PC-3 (cell line): ENCODE measurements around the gene ERGIC2. TPM values are rescaled to one million over a fixed set of nuclear protein-coding genes. Genes with fewer than 3 reads are reported as not detected.

Experiments
- ATAC-seq: fragments of 200-7000 bp; cut with Tn5 transposase; 2 replicates; pipeline ENCODE4 v1.9.1; 2020; ENCODE audit warnings: mild to moderate bottlenecking, moderate library complexity
- BruUV-seq: library from RNA; stranded (reverse); fragments of 400-500 nt; replicated peaks from 2 replicates; lab custom pipeline; 2021; lab: Mats Ljungman, UMichigan
- CTCF ChIA-PET: fragments of 300-600 bp; sonication (Branson Sonifier 250); formaldehyde crosslinking; loops from one replicate; lab custom pipeline; 2022; ENCODE audit warnings: antibody characterized with exemption; lab: Charles Lee
- POLR2A ChIA-PET: fragments of 300-600 bp; sonication (Branson Sonifier 250); formaldehyde crosslinking; loops from one replicate; lab custom pipeline; 2022; ENCODE audit warnings: antibody characterized with exemption; ENCODE audit not compliant: unreplicated experiment; lab: Charles Lee
- DNase-seq: peaks from one replicate; pipeline ENCODE4 v3.0.0-alpha.2; 2015
- H2AFZ ChIP-seq: fragments of 300-600 bp; sonication (generic); 2 replicates; pipeline ENCODE4 v1.6.0; 2016; ENCODE audit warnings: antibody characterized with exemption, low read length
- H3F3A ChIP-seq: fragments of 300-600 bp; sonication (generic); one replicate; pipeline ENCODE4 v1.6.0; 2017; ENCODE audit warnings: antibody characterized with exemption, low read length, control low read depth, mild to moderate bottlenecking; ENCODE audit not compliant: unreplicated experiment
- H3K27ac ChIP-seq: fragments of 300-600 bp; sonication (generic); 2 replicates; pipeline ENCODE4 v1.5.1; 2016; ENCODE audit warnings: mild to moderate bottlenecking, low read length
- H3K27me3 ChIP-seq: fragments of 300-600 bp; sonication (generic); 2 replicates; pipeline ENCODE4 v1.6.1; 2016; ENCODE audit warnings: low read length, mixed read lengths
- H3K36me3 ChIP-seq: fragments of 300-600 bp; sonication (generic); 2 replicates; pipeline ENCODE4 v1.6.1; 2016; ENCODE audit warnings: low read depth, mixed run types, low read length, mixed read lengths
- H3K4me1 ChIP-seq: fragments of 300-600 bp; sonication (generic); 2 replicates; pipeline ENCODE4 v1.5.1; 2016; ENCODE audit warnings: low read length; ENCODE audit not compliant: insufficient read depth
- H3K4me2 ChIP-seq: fragments of 300-600 bp; sonication (generic); 2 replicates; pipeline ENCODE4 v1.6.0; 2016; ENCODE audit warnings: low read length
- H3K4me3 ChIP-seq: fragments of 300-600 bp; sonication (generic); 2 replicates; pipeline ENCODE4 v1.5.1; 2016; ENCODE audit warnings: mild to moderate bottlenecking, low read length, mixed read lengths
- H3K79me2 ChIP-seq: fragments of 300-600 bp; sonication (generic); 2 replicates; pipeline ENCODE4 v1.6.1; 2017; ENCODE audit warnings: low read length, mixed read lengths
- H3K9ac ChIP-seq: fragments of 300-600 bp; sonication (generic); 2 replicates; pipeline ENCODE4 v1.6.0; 2016; ENCODE audit warnings: mild to moderate bottlenecking, low read length
- H3K9me2 ChIP-seq: fragments of 300-600 bp; sonication (generic); replicated peaks from 2 replicates; pipeline ENCODE4 v1.6.1; 2016; ENCODE audit warnings: mixed run types, low read length, mixed read lengths
- H3K9me3 ChIP-seq: fragments of 300-600 bp; sonication (generic); 2 replicates; pipeline ENCODE4 v1.6.1; 2016; ENCODE audit warnings: low read length, mixed read lengths
- H4K20me1 ChIP-seq: fragments of 300-600 bp; sonication (generic); 2 replicates; pipeline ENCODE4 v1.6.1; 2016; ENCODE audit warnings: low read length, mixed read lengths
- CTCF ChIP-seq: fragments of 300-600 bp; sonication (generic); conservative IDR thresholded peaks from 2 replicates; pipeline ENCODE4 v1.5.1; 2017; ENCODE audit warnings: antibody characterized with exemption, low read depth, mild to moderate bottlenecking, low read length
- EZH2 ChIP-seq: fragments of 300-600 bp; sonication (generic); IDR thresholded peaks from one replicate; pipeline ENCODE4 v1.6.1; 2017; ENCODE audit warnings: antibody characterized with exemption, mild to moderate bottlenecking, low read length; ENCODE audit not compliant: unreplicated experiment
- EZH2phosphoT487 ChIP-seq: fragments of 300-600 bp; sonication (generic); IDR thresholded peaks from 2 replicates; pipeline ENCODE4 v1.6.1; 2018; ENCODE audit warnings: mild to moderate bottlenecking, antibody characterized with exemption, low read length, borderline replicate concordance
- intact Hi-C: fragments of 100-400 bp; cut with micrococcal nuclease; formaldehyde crosslinking; loops from 2 replicates; pipeline ENCODE4 v1.9.0; 2023
- total RNA-seq: library from RNA; depleted of rRNA; stranded (reverse); fragments of >200 nt; gene quantifications from 2 replicates; pipeline ENCODE4 v1.2.3, GENCODE V29; 2014

ERGIC2 gene
- total RNA-seq, 1 experiment from 2014 or later = 184 TPM

- Histone ChIP-seq H3F3A (no peaks in the 10 kb centered on the region), H3K27me3 (peaks cover 18% of the 10 kb centered on the region), H3K9ac (no peak overlapping the region), H4K20me1 (no peaks in the 10 kb centered on the region), H3K4me1 (no peaks in the 10 kb centered on the region), H3K4me3 (no peak overlapping the region), H3K9me3 (no peaks in the 10 kb centered on the region), H2AFZ (no peak overlapping the region), H3K27ac (no peak overlapping the region), H3K4me2 (no peak overlapping the region), H3K9me2 (no peaks in the 10 kb centered on the region), H3K36me3 (no peaks in the 10 kb centered on the region), H3K79me2 (no peaks in the 10 kb centered on the region)
- CTCF ChIA-PET = no interaction called here
- intact Hi-C loops = no loop called here
- DNase-seq (no peak), ATAC-seq (no peak)
- TF ChIP-seq CTCF = no peak
- BruUV-seq = no TSS peak
- POLR2A ChIA-PET = no interaction called here
Measured at GRCh38 chr12:29415111-29415510, 34.1 kb upstream of the ERGIC2 start.

GRCh38 chr12:29414368-29414767 is 33.4 kb upstream of the ERGIC2 start:
- ChIA-PET CTCF (no interaction called here), POLR2A (no interaction called here)
- peaks cover 18% of the 10 kb centered on the region for H3K27me3 ChIP-seq
- no peaks in the 10 kb centered on the region for H3F3A ChIP-seq
- TF ChIP-seq EZH2phosphoT487 (no peak), CTCF (no peak), EZH2 (no peak)
- H3K4me1 ChIP-seq = no peaks in the 10 kb centered on the region
- H2AFZ ChIP-seq = no peak overlapping the region
- no peaks in the 10 kb centered on the region for H4K20me1 ChIP-seq
- no peaks in the 10 kb centered on the region for H3K9me3 ChIP-seq
- H3K9me2 ChIP-seq = no peaks in the 10 kb centered on the region
- no peaks in the 10 kb centered on the region for H3K79me2 ChIP-seq
- H3K9ac ChIP-seq = no peak overlapping the region
- BruUV-seq = no TSS peak
- no peak overlapping the region for H3K4me3 ChIP-seq
- DNase-seq (no peak), ATAC-seq (no peak)
- no peak overlapping the region for H3K4me2 ChIP-seq
- intact Hi-C loops = no loop called here
- no peaks in the 10 kb centered on the region for H3K36me3 ChIP-seq
- no peak overlapping the region for H3K27ac ChIP-seq

GRCh38 chr12:29405561-29405960 is 24.6 kb upstream of the ERGIC2 start:
- Histone ChIP-seq H3K9ac (no peak overlapping the region), H3K4me2 (no peak overlapping the region), H3K27me3 (peaks cover 34% of the 10 kb centered on the region; the same call in 1 of the 2 replicates), H3K9me2 (0 out of 2 replicates have a peak, but pooled peaks cover 3% of the 10 kb centered on the region), H2AFZ (no peak overlapping the region), H3K9me3 (0 out of 2 replicates have a peak, but pooled peaks cover 4% of the 10 kb centered on the region), H3K4me1 (no peaks in the 10 kb centered on the region), H3K36me3 (no peaks in the 10 kb centered on the region), H3F3A (no peaks in the 10 kb centered on the region), H3K27ac (no peak overlapping the region), H3K4me3 (no peak overlapping the region), H3K79me2 (no peaks in the 10 kb centered on the region), H4K20me1 (no peaks in the 10 kb centered on the region)
- no TSS peak for BruUV-seq
- no peak for DNase-seq
- intact Hi-C loops = no loop called here
- TF ChIP-seq CTCF (no peak), EZH2phosphoT487 (no peak), EZH2 (no peak)
- no peak for ATAC-seq
- CTCF ChIA-PET = no interaction called here
- POLR2A ChIA-PET = no interaction called here
